ENCODE results near the gene LGALS3.

LGALS3 gene

GRCh38 chr14:55130196-55130550 is 1.1 kb downstream of the LGALS3 start:
- no peak for DNase-seq (ENCODE audit: low spot score)

GRCh38 chr14:55131370-55132137 is 2.5 kb downstream of the LGALS3 start:
- no peak for DNase-seq (ENCODE audit: low spot score)

GRCh38 chr14:55133416-55133815 is 4.4 kb downstream of the LGALS3 start:
- no peak for DNase-seq (ENCODE audit: low spot score)

- DNase-seq (ENCODE audit: low spot score): no peak
Observed at GRCh38 chr14:55136241-55136640, 7.2 kb downstream of the LGALS3 start.

- DNase-seq (ENCODE audit: low spot score): no peak
Observed at GRCh38 chr14:55136885-55137786, 8.1 kb downstream of the LGALS3 start.

GRCh38 chr14:55138091-55138490 is 9.0 kb downstream of the LGALS3 start:
- DNase-seq (ENCODE audit: low spot score): no peak

- DNase-seq (ENCODE audit: low spot score): no peak
Observed at GRCh38 chr14:55139141-55139540, 10.1 kb downstream of the LGALS3 start.

- no peak for DNase-seq (ENCODE audit: low spot score)
Observed at GRCh38 chr14:55139696-55140509, 10.9 kb downstream of the LGALS3 start.

GRCh38 chr14:55141825-55142224 is 12.8 kb downstream of the LGALS3 start:
- no peak for DNase-seq (ENCODE audit: low spot score)

- no peak for DNase-seq (ENCODE audit: low spot score)
Observed at GRCh38 chr14:55142466-55142865, 13.4 kb downstream of the LGALS3 start.

GRCh38 chr14:55146425-55146824 is 17.4 kb downstream of the LGALS3 start:
- DNase-seq (ENCODE audit: low spot score): no peak

- DNase-seq (ENCODE audit: low spot score): no peak
Observed at GRCh38 chr14:55151601-55152000, 22.5 kb downstream of the LGALS3 start.

- DNase-seq (ENCODE audit: low spot score): no peak
Observed at GRCh38 chr14:55152052-55152753, 23.2 kb downstream of the LGALS3 start.

- DNase-seq (ENCODE audit: low spot score): no peak
Observed at GRCh38 chr14:55153951-55154350, 24.9 kb downstream of the LGALS3 start.

GRCh38 chr14:55157080-55157479 is 28.0 kb downstream of the LGALS3 start:
- DNase-seq (ENCODE audit: low spot score): no peak

GRCh38 chr14:55158412-55158811 is 29.4 kb downstream of the LGALS3 start:
- DNase-seq (ENCODE audit: low spot score): no peak

- DNase-seq (ENCODE audit: low spot score): peak; percentile 2
Observed at GRCh38 chr14:55160989-55161388, 31.9 kb downstream of the LGALS3 start.

- DNase-seq (ENCODE audit: low spot score): no peak
Observed at GRCh38 chr14:55170526-55170925, 41.5 kb downstream of the LGALS3 start.

GRCh38 chr14:55180006-55180405 is 51.0 kb downstream of the LGALS3 start:
- no peak for DNase-seq (ENCODE audit: low spot score)

- DNase-seq (ENCODE audit: low spot score): no peak
Observed at GRCh38 chr14:55180434-55180833, 51.4 kb downstream of the LGALS3 start.

GRCh38 chr14:55188686-55189295 is 59.7 kb downstream of the LGALS3 start:
- no peak for DNase-seq (ENCODE audit: low spot score)

Measured in SK-N-DZ (cell line).